ENCODE data around the gene FOXP2.
"Not testable (repeated sequence)": the region's sequence is repeated elsewhere in the genome, so short reads cannot be mapped to it uniquely, and the experiment has no call there.

The FOXP2 gene

GRCh38 chr7:114554781-114555537, 140.3 kb downstream of the FOXP2 start:
- Histone ChIP-seq H3K9ac (ENCODE audit: low read depth, low read length) (no peak overlapping the region), H3K36me3 (ENCODE audit: insufficient read depth, low read length) (no peaks in the 10 kb centered on the region), H3K9me3 (ENCODE audit: control insufficient read depth, insufficient read depth, low read length) (no peaks in the 10 kb centered on the region), H3K4me1 (ENCODE audit: insufficient read depth, low read length) (no peaks in the 10 kb centered on the region)

- Histone ChIP-seq H3K9ac (ENCODE audit: low read depth, low read length) (no peak overlapping the region), H3K9me3 (ENCODE audit: control insufficient read depth, insufficient read depth, low read length) (no peaks in the 10 kb centered on the region), H3K36me3 (ENCODE audit: insufficient read depth, low read length) (no peaks in the 10 kb centered on the region), H3K4me1 (ENCODE audit: insufficient read depth, low read length) (no peaks in the 10 kb centered on the region)
Observed at GRCh38 chr7:114567416-114567815, 152.8 kb downstream of the FOXP2 start.

- H3K36me3 ChIP-seq (ENCODE audit: insufficient read depth, low read length), result no peaks in the 10 kb centered on the region
- no peaks in the 10 kb centered on the region for H3K9me3 ChIP-seq (ENCODE audit: control insufficient read depth, insufficient read depth, low read length)
- no peak overlapping the region for H3K9ac ChIP-seq (ENCODE audit: low read depth, low read length)
- H3K4me1 ChIP-seq (ENCODE audit: insufficient read depth, low read length), result no peaks in the 10 kb centered on the region
Observed at GRCh38 chr7:114569220-114569619, 154.6 kb downstream of the FOXP2 start.

- no peaks in the 10 kb centered on the region for H3K4me1 ChIP-seq (ENCODE audit: insufficient read depth, low read length)
- H3K9me3 ChIP-seq (ENCODE audit: control insufficient read depth, insufficient read depth, low read length), result no peaks in the 10 kb centered on the region
- H3K36me3 ChIP-seq (ENCODE audit: insufficient read depth, low read length), result no peaks in the 10 kb centered on the region
- H3K9ac ChIP-seq (ENCODE audit: low read depth, low read length), result no peak overlapping the region
Observed at GRCh38 chr7:114574384-114574783, 159.8 kb downstream of the FOXP2 start.

- Histone ChIP-seq H3K9ac (ENCODE audit: low read depth, low read length) (no peak overlapping the region), H3K4me1 (ENCODE audit: insufficient read depth, low read length) (no peaks in the 10 kb centered on the region), H3K9me3 (ENCODE audit: control insufficient read depth, insufficient read depth, low read length) (no peaks in the 10 kb centered on the region), H3K36me3 (ENCODE audit: insufficient read depth, low read length) (no peaks in the 10 kb centered on the region)
Observed at GRCh38 chr7:114575098-114575497, 160.5 kb downstream of the FOXP2 start.

- H3K9ac ChIP-seq (ENCODE audit: low read depth, low read length); H3K9me3 ChIP-seq (ENCODE audit: control insufficient read depth, insufficient read depth, low read length); H3K36me3 ChIP-seq (ENCODE audit: insufficient read depth, low read length); H3K4me1 ChIP-seq (ENCODE audit: insufficient read depth, low read length): not testable (repeated sequence)
Observed at GRCh38 chr7:114580963-114581362, 166.3 kb downstream of the FOXP2 start.

- no peaks in the 10 kb centered on the region for H3K36me3 ChIP-seq (ENCODE audit: insufficient read depth, low read length)
- H3K4me1 ChIP-seq (ENCODE audit: insufficient read depth, low read length), result no peaks in the 10 kb centered on the region; the same call in 1 of the 2 replicates
Observed at GRCh38 chr7:114588506-114588905, 173.9 kb downstream of the FOXP2 start.

GRCh38 chr7:114589436-114589835, 174.8 kb downstream of the FOXP2 start:
- no peaks in the 10 kb centered on the region for H3K36me3 ChIP-seq (ENCODE audit: insufficient read depth, low read length)
- H3K4me1 ChIP-seq (ENCODE audit: insufficient read depth, low read length), result no peaks in the 10 kb centered on the region; the same call in 1 of the 2 replicates
- H3K9me3 ChIP-seq (ENCODE audit: control insufficient read depth, insufficient read depth, low read length), result no peaks in the 10 kb centered on the region
- no peak overlapping the region for H3K9ac ChIP-seq (ENCODE audit: low read depth, low read length)

More at GRCh38 chr7:114588506-114588905, 173.9 kb downstream of the FOXP2 start:
- Histone ChIP-seq H3K9me3 (ENCODE audit: control insufficient read depth, insufficient read depth, low read length) (no peaks in the 10 kb centered on the region), H3K9ac (ENCODE audit: low read depth, low read length) (no peak overlapping the region)

GRCh38 chr7:114590298-114590697, 175.7 kb downstream of the FOXP2 start:
- Histone ChIP-seq H3K4me1 (ENCODE audit: insufficient read depth, low read length) (no peaks in the 10 kb centered on the region; the same call in 1 of the 2 replicates), H3K36me3 (ENCODE audit: insufficient read depth, low read length) (no peaks in the 10 kb centered on the region)

GRCh38 chr7:114598946-114599345, 184.3 kb downstream of the FOXP2 start:
- H3K9ac ChIP-seq (ENCODE audit: low read depth, low read length), result no peak overlapping the region
- H3K9me3 ChIP-seq (ENCODE audit: control insufficient read depth, insufficient read depth, low read length), result no peaks in the 10 kb centered on the region
- H3K36me3 ChIP-seq (ENCODE audit: insufficient read depth, low read length), result no peaks in the 10 kb centered on the region
- H3K4me1 ChIP-seq (ENCODE audit: insufficient read depth, low read length), result no peaks in the 10 kb centered on the region

More at GRCh38 chr7:114590298-114590697, 175.7 kb downstream of the FOXP2 start:
- Histone ChIP-seq H3K9me3 (ENCODE audit: control insufficient read depth, insufficient read depth, low read length) (no peaks in the 10 kb centered on the region), H3K9ac (ENCODE audit: low read depth, low read length) (no peak overlapping the region)

GRCh38 chr7:114606100-114606499, 191.5 kb downstream of the FOXP2 start:
- H3K4me1 ChIP-seq (ENCODE audit: insufficient read depth, low read length), result no peaks in the 10 kb centered on the region
- no peak overlapping the region for H3K9ac ChIP-seq (ENCODE audit: low read depth, low read length)
- no peaks in the 10 kb centered on the region for H3K9me3 ChIP-seq (ENCODE audit: control insufficient read depth, insufficient read depth, low read length)
- H3K36me3 ChIP-seq (ENCODE audit: insufficient read depth, low read length), result no peaks in the 10 kb centered on the region

GRCh38 chr7:114608822-114609221, 194.2 kb downstream of the FOXP2 start:
- not testable (repeated sequence) for H3K9ac ChIP-seq (ENCODE audit: low read depth, low read length); H3K4me1 ChIP-seq (ENCODE audit: insufficient read depth, low read length); H3K9me3 ChIP-seq (ENCODE audit: control insufficient read depth, insufficient read depth, low read length); H3K36me3 ChIP-seq (ENCODE audit: insufficient read depth, low read length)

GRCh38 chr7:114620208-114620607, 205.6 kb downstream of the FOXP2 start:
- Histone ChIP-seq H3K9ac (ENCODE audit: low read depth, low read length) (no peak overlapping the region), H3K36me3 (ENCODE audit: insufficient read depth, low read length) (no peaks in the 10 kb centered on the region), H3K9me3 (ENCODE audit: control insufficient read depth, insufficient read depth, low read length) (no peaks in the 10 kb centered on the region), H3K4me1 (ENCODE audit: insufficient read depth, low read length) (no peaks in the 10 kb centered on the region)

- H3K9me3 ChIP-seq (ENCODE audit: control insufficient read depth, insufficient read depth, low read length), result no peaks in the 10 kb centered on the region
- no peak overlapping the region for H3K9ac ChIP-seq (ENCODE audit: low read depth, low read length)
- H3K36me3 ChIP-seq (ENCODE audit: insufficient read depth, low read length), result no peaks in the 10 kb centered on the region
- no peaks in the 10 kb centered on the region for H3K4me1 ChIP-seq (ENCODE audit: insufficient read depth, low read length)
Observed at GRCh38 chr7:114622221-114622620, 207.6 kb downstream of the FOXP2 start.

- H3K4me1 ChIP-seq (ENCODE audit: insufficient read depth, low read length), result no peaks in the 10 kb centered on the region
- H3K36me3 ChIP-seq (ENCODE audit: insufficient read depth, low read length), result no peaks in the 10 kb centered on the region
- no peaks in the 10 kb centered on the region for H3K9me3 ChIP-seq (ENCODE audit: control insufficient read depth, insufficient read depth, low read length)
- no peak overlapping the region for H3K9ac ChIP-seq (ENCODE audit: low read depth, low read length)
Observed at GRCh38 chr7:114623146-114623545, 208.5 kb downstream of the FOXP2 start.

All from ES-I3 (cell line).